K562 (cell line): ENCODE data around the gene ZNF277.

Experiments
- CEBPB ChIP-seq: fragments of 450-650 bp; IDR thresholded peaks from 2 replicates; pipeline ENCODE4 v1.6.1; 2016; ENCODE audit warnings: missing genetic modification characterization, missing compliant biosample characterization
- NBN ChIP-seq: fragments of 450-650 bp; IDR thresholded peaks from 2 replicates; pipeline ENCODE4 v1.6.1; 2016; ENCODE audit warnings: low read depth, mild to moderate bottlenecking
- TF ChIP-seq, protein P1 (sequence below), 3 experiments: IDR thresholded peaks in 2 of 3; conservative IDR thresholded peaks in 1 of 3; 2 replicates each; pipeline ENCODE4 v1.5.1; 2011 to 2012; ENCODE audit warnings: low read length in 3 of 3, mild to moderate bottlenecking in 3 of 3, control low read depth in 2 of 3, improper control_type of control experiment in 1 of 3, inconsistent platforms in 1 of 3, low read depth in 1 of 3, mixed read lengths in 1 of 3, moderate library complexity in 1 of 3; ENCODE audit not compliant: insufficient read depth in 2 of 3

DNA sequence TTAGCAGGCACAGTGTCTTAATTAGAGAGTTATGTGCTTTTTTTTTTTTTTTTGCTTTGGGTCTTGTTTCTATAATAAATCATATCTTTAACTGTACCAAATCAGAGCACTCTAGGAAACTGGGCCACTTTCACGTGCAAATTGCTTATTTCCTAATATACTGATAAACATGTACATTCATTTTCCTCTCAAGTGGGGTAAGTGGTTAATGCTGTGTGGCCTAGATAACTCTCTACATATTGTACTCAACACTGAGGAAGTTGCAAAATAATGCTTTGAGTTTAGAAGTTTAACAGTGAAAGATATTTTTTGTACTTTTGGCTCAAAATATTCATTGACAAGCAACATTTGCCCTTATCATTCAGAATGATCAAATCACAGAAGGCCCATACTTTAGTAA is 127.9 kb downstream of the ZNF277 start:
- TF ChIP-seq, protein P1, sequence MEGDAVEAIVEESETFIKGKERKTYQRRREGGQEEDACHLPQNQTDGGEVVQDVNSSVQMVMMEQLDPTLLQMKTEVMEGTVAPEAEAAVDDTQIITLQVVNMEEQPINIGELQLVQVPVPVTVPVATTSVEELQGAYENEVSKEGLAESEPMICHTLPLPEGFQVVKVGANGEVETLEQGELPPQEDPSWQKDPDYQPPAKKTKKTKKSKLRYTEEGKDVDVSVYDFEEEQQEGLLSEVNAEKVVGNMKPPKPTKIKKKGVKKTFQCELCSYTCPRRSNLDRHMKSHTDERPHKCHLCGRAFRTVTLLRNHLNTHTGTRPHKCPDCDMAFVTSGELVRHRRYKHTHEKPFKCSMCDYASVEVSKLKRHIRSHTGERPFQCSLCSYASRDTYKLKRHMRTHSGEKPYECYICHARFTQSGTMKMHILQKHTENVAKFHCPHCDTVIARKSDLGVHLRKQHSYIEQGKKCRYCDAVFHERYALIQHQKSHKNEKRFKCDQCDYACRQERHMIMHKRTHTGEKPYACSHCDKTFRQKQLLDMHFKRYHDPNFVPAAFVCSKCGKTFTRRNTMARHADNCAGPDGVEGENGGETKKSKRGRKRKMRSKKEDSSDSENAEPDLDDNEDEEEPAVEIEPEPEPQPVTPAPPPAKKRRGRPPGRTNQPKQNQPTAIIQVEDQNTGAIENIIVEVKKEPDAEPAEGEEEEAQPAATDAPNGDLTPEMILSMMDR (IDR thresholded peaks at IDR 0.05 in 2 of 3, conservative IDR thresholded peaks at IDR 0.05 in 1 of 3; ENCODE audit: insufficient read depth in 2 of 3, low read depth in 1 of 3, low read length in 3 of 3), result no peak
- TF ChIP-seq NBN (no peak), CEBPB (no peak)
